HG02642 (cell line): Measurements from ENCODE around the gene ATP5ME.

Experiments used
- ATAC-seq: cut with Tn5 transposase; IDR thresholded peaks from one replicate; pipeline ENCODE4 v1.9.1; 2021; ENCODE audit warnings: mild to moderate bottlenecking; ENCODE audit not compliant: unreplicated experiment, poor library complexity

Gene ATP5ME

GRCh38 chr4:624705-625590 is 49.1 kb downstream of the ATP5ME start, which contains the start of gene PDE6B:
TSS of gene PDE6B (plus strand) at chr4:625573. CDS start at chr4:625627, 54 bp downstream.
- no peak for ATAC-seq

- ATAC-seq, result no peak
Measured at GRCh38 chr4:623914-624566, 50.0 kb downstream of the ATP5ME start.

- ATAC-seq, result no peak
Measured at GRCh38 chr4:622996-623913, 50.8 kb downstream of the ATP5ME start.
